Kasumi-1 (cell line): ENCODE measurements around the gene WDR1.
A peak's percentile ranks its signal among the peaks of the same experiment; 100 is the strongest.

Source experiments
- DNase-seq, 2 experiments: peaks; one replicate each; lab custom pipeline; 2025; lab: John Stamatoyannopoulos, UW

The WDR1 gene

DNA sequence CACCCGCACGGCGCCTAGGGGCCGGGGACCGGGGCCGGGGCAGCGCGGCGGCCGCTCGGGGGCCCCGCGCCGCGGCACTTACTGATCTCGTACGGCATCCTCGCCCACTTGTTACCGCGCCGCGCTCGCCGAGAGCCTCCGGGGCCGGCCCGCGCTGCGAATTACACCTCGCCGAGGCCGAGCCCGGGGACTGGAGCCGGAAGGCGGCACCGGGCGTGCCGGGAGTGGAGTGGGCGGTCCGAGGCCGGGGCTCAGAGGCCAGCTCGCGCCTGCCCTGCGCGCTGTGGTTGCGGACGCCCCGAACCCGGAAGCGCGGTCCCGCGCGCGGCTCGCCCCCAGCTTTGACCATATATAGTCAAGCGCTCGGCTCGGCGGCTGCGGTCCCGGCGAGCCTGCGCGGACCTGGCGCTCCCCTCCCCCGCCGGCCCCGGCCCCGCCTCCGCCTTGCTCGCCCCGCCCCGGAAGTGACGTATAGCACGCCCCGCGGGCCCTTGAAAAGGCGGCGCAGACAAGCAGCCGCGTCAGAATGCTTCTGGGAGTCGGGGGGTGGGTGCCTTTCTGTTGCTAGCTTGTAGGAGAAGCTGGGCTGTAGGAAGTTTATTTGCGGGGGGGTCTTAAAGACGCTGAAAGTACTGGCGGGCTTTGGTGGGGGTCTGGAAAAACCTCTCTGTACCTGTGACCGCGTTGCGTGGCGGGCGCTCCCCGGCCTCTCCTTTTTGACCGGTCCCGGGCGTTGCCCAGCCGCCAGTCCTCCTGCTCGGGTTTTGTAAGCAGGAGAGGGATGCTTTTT lies at the start of gene WDR1:
WDR1 (minus strand) TSS at position 231 of the 790 bp plus-strand sequence; CDS start at position 98, 133 bp downstream.
- DNase-seq: peak; percentile 93 to 97

DNA sequence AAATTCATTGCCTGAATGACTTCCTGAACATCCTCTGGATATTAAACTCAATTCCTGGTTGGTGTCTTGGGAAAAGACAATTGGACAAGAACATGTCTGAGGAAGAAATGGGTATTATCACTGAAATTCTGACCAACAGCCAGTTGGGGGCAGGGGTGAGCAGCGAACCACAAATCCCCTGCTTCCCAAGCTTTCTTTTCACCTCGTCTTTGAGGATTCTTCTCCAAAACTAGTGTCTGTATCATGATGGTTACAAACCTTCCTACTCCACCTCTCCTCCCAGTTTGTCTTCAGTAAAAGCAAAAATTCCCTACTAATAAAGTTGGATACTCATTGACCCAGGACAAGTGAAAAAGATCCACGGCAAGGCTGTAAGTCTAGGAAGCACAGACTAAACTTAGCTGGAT lies 48.3 kb upstream of the WDR1 start:
- peak; percentile 27 to 49 for DNase-seq

DNA sequence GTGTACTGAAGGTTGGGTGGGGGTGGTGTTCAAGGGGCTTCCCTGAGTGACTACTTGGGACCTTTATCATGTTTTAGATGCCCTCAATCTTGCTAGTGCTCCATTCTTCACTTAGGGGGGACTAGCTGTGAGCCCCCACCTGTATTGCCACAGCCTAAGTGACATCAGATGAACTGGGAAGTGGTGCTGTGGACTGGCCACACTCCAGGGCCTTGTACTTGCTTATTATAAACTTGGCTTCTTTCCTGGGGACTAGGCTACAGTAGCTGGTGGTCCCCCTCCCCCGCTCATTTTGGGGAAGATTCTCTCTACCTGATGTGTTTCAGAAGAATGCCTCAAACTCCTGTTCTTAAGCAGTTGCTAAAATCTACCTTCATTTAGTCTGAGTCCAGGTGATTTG lies 46.7 kb upstream of the WDR1 start:
- DNase-seq: no peak

- DNase-seq: no peak
Measured at GRCh38 chr4:10162341-10163000, 45.9 kb upstream of the WDR1 start.

GRCh38 chr4:10161840-10162239 lies 45.2 kb upstream of the WDR1 start:
- DNase-seq: no peak

DNA sequence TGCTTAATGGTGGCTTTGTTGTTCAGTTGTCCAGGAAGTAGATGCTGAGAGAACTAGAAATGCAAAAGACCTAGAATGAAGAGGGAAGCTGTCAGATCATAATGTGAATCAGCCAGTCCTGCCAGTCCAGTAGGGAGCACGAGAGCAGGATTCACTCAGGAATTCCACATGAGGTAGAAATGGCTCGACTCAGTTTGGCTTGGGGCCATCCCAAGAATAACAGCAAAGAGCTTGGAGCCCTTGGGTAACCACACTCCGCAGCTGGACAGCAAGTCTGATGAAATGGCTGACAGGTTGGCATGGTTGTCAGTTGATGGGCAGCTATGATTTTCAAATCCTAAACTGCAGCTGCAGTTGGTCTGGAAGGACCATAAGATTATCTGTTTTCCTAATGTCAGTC lies 44.5 kb upstream of the WDR1 start:
- DNase-seq: no peak

GRCh38 chr4:10160281-10160856 lies 43.8 kb upstream of the WDR1 start:
- DNase-seq: peak; percentile 39 to 45

DNA sequence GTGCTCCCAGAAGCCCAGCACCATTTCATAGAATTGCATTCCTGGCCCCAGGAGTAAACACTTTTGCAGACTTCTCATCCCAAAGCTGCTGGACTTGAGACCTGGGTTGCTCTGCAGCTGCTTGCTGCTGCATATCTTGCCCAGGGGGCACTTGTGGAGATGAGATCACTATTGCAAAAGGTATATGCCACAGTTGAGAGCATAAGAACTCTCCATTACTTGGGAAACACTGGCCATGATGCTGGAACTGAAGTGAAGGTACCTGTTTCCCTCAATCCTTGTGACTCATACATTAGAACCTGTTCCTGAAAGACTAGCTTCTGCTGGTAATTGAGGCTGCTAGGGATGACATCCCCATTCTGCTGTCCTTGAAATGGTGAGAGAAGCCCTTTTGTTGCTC lies 43.1 kb upstream of the WDR1 start:
- DNase-seq: no peak

DNA sequence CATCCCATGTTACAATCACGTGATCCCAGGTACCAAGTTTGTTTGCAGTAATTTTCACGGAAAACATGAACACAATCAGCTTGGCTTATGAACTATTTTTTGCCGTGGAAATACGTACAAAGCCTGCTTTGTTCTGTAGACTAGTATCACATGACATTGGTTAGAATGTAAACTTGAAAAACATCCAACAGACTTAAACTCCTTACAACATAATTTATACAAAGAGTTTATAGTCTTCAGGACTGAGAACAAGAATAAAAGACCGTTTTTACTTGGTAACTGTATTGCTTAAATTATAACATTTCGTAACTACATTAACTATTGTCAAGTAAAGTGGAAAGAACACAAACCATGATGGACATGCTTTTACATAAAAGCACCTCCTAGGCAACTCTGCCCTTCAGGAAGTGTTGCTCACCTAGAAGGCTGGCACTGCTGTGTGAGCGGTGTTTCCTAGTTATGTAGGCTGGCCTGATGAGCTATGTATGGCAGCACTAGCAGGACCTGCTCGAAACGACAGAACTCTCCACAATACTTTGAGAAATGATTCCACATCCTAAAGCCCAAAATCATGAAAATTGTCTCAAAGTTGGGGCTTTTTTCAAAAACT lies 41.8 kb upstream of the WDR1 start:
- no peak for DNase-seq

- DNase-seq: peak; percentile 41 to 49
Measured at GRCh38 chr4:10157478-10158332, 41.1 kb upstream of the WDR1 start.

DNA sequence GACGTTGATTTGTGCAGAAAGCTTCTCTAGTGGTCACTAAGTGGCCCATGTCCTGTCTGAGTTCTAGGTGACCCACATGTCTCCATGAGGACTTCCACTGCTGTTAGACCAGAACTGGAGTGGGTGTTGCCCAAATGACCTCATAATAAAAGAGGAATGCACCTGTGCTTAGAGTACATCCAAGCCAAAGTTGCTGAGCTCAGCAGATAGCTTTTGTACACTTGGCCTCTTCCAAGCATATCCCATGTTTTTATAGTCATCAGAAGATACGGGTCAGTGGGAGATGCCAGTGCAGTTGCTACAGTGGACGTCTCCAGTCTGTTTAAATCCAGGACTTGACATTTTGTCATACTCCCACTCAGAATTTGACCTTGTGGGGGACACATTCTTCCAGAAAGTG lies 37.6 kb upstream of the WDR1 start:
- no peak for DNase-seq

- no peak for DNase-seq
Measured at GRCh38 chr4:10153161-10153560, 36.6 kb upstream of the WDR1 start.

DNA sequence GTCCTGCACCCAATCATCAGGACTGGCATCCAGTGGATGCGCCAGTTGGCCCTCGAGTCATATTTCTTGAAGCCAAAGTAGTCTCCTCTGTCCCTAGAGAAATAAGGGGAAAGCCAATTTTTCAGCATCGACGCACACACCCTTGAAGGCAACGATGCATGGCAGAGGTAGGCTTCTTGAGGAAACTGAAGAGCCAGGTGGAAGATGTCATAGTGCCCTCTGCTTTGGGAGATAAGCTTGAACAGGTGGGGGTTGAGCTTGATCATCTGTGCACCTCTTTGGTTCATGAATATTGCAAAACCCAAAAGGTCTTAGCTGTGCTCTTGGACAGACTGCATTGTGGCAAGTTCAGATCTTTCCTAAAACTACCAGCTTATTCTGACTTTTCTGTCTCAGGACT lies 34.6 kb upstream of the WDR1 start:
- no peak for DNase-seq

- DNase-seq: peak; percentile 8 to 11
Measured at GRCh38 chr4:10144966-10145365, 28.4 kb upstream of the WDR1 start.

GRCh38 chr4:10144479-10144878 lies 27.9 kb upstream of the WDR1 start:
- DNase-seq: no peak

GRCh38 chr4:10143171-10143570 lies 26.6 kb upstream of the WDR1 start:
- no peak for DNase-seq

DNA sequence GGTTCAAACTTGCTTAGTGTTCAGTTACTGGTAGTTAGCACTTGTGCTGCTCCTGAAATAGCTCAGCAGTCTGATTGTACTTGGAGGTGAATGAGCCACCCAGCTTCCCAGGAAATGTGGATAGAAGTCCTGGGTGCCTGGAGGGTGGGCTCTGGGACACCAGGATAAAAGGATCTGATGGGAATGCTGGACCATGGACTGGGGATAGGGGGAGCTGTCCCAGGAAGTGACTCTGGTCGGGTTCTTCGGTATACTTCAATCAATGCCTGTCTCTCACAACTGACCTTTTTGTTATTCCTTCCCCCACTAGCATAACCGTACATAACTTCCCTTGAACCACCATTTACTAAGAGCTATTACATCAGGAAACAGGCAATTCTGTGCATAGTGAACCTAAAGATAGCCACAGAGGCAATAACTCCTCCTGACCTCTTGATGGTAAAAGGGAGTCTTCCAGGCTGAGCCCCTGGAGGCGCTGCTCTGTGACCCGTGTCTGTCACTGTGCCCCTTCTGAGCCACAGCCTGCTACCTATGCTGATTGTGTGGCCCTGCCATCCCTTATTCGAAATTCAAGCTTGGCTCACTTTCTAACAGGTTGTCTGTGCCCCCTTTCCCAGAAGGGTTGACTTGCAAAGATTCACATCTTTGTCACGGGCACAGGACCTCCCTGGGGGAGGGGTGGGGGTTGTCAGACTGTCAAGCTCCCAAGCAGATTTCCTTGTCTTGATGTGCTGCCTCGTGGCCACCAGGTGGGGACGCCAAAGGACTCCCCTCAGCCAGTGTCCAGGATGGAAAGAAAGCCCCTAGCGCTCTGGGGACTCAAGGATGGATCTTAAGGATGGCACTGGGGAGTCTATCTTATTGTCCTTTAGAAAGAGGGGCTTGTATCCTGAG lies 24.5 kb upstream of the WDR1 start:
- DNase-seq: no peak

DNA sequence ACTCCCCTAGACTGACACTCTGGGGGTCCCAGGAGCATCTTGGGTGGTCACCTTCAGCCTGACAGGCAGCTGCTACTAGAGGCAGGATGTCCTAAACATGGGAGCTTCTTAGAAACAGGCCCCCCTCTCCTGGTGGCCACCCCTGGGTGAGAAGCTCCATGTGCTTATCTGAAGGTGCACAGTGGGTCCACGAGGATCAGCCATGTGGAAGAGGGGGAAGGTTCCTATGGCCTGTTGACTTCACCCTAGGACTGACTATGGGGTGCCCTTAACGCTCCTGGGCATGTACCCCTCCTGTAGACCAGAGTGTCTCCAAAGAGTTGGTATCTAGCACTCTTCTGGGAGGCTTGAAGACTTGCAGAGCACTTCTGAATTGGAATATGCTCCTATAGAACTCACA lies 22.9 kb upstream of the WDR1 start:
- DNase-seq: no peak

DNA sequence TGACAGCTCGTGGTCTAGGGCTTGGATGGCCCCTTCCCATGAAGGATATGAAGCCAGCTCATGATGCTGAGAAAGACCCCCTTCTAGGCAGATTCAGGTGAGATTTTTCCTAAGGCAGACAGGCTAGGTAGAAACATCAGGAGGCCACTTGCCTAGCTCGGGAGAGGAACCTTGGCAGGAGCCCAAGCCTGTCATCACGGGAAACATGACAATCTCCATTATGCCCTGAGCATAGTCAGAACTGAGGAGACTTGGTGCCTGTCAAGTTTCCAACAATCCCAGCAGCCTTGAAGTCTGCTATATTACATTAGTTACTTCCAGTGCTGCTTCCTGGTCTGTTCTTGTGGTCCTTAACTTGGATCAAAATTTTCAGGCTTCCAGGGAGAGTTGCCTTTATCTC lies 18.7 kb upstream of the WDR1 start:
- no peak for DNase-seq

DNA sequence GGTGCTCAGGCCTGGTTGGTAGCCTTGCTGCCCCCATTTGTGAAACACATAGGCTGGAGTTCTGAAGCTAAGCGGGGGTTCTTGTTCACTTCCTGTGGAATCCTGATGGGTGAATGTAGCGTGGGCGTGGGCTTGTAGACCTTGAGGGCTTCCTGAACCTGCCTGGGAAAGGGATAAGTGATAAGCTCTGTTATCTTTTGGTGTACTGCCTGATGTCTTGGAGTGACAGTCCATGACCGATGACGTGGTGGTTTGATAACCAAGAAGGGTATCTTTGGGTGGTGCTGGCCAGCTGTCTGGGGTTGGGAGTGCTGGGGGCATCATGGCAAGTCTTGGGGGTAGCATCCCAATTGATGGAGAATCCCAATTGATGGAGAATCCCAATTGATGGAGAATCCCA lies 17.5 kb upstream of the WDR1 start:
- no peak for DNase-seq

GRCh38 chr4:10131202-10131601 lies 14.6 kb upstream of the WDR1 start:
- no peak for DNase-seq
